HG03442 (cell line): ENCODE data around the gene TRIM5.
A peak's percentile ranks its signal among the peaks of the same experiment; 100 is the strongest.
"Not testable (repeated sequence)": the region's sequence is repeated elsewhere in the genome, so short reads cannot be mapped to it uniquely, and the experiment has no call there.

Experiments used
- ATAC-seq: cut with Tn5 transposase; IDR thresholded peaks from one replicate; pipeline ENCODE4 v1.9.1; 2021; ENCODE audit warnings: mild to moderate bottlenecking, moderate library complexity; ENCODE audit not compliant: unreplicated experiment

The TRIM5 gene, protein sequence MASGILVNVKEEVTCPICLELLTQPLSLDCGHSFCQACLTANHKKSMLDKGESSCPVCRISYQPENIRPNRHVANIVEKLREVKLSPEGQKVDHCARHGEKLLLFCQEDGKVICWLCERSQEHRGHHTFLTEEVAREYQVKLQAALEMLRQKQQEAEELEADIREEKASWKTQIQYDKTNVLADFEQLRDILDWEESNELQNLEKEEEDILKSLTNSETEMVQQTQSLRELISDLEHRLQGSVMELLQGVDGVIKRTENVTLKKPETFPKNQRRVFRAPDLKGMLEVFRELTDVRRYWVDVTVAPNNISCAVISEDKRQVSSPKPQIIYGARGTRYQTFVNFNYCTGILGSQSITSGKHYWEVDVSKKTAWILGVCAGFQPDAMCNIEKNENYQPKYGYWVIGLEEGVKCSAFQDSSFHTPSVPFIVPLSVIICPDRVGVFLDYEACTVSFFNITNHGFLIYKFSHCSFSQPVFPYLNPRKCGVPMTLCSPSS

DNA sequence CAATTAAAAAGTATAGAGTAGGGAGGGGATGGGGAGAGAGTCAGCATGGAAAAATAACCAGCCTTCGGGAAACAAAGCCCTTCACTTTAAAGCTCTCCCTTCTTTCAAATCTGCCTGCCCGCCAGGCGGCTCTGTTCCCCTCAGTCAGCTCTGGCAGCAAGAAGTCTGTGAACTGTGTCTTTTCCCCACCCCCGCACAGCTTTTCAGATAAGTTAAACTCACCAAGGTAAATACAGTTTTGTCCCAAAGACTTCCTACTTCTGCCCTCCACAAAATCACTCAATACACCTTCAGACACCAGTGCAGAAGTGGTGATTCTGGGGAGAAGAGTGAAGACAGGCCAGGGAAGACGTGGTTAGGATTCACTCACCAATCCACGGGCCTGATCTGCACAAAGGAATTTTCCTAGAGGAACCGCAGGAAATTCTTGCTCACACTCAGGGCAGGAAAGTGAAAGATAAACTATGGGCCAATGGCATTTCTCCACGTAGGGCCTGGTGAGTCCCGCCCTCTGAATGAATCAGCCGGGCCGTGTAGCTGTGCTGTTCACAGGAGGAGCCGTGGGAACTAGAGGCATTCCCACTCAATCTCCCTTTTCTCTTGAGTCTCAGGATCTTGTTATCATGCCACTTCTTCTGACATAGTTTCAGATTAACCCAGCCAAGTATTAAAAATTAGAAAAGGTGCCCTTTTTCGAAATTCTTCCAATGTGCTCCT lies at the start of gene TRIM5:
Gene TRIM5, minus strand, starts transcription at position 429 of the 717 bp plus-strand sequence. CDS start 4,897 bp downstream, outside the sequence.
- peak; percentile 74 for ATAC-seq

DNA sequence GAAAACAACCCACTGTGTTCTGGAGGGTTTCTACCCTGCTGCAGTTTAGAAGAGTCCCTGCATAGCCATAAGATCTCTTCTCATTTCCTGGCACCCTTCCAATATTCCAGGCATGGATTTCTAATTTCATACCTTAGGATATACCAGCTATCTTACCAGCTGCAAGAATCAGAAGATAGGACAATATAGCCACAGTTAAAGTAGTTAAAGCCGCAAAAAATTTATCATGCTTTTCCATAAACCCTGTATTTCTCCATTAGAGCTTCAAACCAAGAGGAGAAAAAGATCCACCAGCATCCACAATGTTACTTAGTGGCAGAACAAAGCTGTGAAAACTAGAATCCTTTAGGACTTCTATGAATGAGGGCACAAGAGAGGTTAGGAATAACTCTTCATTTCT lies 42.8 kb upstream of the TRIM5 start:
- no peak for ATAC-seq

DNA sequence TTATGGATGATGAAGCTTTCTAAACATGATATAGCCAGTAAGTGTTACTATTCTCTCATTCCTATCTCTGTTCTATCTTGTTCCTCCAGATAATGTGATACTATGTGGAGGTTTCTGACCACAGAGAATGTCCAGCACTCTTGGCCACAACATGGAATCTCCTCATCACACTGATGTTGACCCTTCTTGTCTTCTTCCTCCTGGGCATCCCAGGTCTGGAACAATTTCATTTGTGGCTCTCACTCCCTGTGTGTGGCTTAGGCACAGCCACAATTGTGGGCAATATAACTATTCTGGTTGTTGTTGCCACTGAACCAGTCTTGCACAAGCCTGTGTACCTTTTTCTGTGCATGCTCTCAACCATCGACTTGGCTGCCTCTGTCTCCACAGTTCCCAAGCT lies 41.5 kb upstream of the TRIM5 start:
- ATAC-seq: no peak

DNA sequence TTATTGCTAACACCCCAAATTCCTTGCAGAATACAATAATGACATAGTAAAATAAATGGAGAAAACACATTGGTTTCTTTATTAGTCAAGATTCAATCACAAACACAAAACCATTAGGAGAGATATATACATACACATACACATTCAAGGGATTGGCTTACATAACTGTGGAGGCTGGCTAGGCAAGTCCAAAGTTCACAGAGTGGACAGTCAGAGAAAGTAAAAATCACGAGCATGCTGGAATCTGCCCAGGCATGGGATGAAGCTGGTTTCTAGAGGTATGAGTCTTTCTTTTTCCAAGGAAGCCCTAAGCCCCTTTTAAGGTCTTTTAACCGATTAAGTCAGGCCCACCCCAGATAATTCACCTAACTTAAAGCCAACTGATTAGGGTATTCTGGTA lies 37.7 kb upstream of the TRIM5 start:
- ATAC-seq: no peak

DNA sequence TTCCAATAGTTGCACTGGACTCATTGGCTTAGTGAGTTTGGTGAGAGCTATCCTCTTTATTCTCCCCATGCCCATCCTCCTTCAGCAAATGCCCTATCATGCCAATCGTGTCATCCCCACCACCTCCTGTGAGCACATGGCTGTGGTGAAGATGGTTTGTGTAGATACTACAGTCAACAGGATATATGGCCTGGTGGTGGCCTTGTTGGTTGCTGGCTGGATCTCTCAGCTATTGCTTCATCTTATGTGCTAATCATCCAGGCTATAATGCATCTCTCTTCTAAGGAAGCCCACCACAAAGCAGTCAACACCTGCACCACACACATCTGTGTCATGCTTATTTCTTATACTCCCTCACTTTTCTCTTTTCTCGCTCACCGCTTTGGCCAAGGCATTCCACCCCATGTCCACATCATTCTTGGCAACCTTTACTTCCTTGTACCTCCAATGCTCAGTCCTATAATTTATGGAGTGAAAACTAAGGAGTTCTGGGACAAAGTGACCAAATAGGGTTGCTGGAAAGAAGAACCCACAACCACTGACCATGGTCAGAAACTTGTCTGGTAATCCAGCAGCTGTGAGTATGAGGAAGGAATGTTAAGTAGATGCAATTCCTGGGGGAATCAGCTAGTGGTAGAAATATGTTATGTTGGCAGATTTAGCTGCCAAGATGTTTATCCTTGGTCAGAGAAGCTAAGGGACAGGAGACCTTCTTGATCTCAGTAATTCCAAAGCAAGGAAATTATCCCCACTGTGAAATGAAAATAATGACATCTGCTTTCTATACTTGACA lies 35.0 kb upstream of the TRIM5 start:
- no peak for ATAC-seq

DNA sequence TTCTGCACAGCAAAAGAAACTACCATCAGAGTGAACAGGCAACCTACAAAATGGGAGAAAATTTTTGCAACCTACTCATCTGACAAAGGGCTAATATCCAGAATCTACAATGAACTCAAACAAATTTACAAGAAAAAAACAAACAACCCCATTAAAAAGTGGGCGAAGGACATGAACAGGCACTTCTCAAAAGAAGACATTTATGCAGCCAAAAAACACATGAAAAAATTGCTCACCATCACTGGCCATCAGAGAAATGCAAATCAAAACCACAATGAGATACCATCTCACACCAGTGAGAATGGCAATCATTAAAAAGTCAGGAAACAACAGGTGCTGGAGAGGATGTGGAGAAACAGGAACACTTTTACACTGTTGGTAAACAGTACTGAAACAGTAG lies 31.6 kb upstream of the TRIM5 start:
- not testable (repeated sequence) for ATAC-seq

DNA sequence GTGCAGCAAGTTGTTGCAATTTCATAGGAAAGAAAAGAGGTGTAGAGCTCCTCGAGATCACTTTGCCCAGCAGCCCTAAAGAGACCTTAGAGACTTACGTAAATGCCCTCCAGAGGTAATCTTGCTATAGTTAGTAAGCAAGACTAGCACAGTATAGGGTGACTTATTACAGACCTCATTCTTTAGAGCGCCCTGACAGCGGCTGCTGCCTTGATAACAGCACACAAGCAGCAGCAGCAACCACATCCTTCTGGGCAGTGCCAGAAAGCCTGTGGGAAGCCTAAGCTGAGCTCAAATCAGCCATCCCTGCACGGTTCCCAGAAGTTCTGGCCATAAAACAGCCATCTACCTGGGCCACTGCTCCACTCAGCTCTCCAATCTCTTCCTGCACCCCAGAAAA lies 28.8 kb upstream of the TRIM5 start:
- ATAC-seq: no peak

DNA sequence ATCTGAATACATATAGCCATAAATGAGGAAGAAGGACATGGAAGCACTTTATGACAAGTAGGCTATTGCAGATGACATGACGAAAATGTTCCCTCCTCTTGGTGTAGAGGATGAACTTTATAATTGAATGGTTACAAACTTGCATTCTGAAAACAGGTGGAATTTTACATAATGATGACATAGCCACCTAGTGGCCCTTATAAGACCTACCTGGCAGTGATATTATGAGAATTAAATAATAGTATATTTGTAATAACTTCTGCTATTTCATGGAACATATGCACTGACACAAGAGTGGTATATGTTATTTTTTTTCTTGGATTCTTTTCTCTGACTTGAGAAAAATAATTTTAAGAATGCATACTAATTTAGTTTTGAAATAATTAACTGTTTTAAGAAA lies 27.6 kb upstream of the TRIM5 start:
- ATAC-seq: no peak

DNA sequence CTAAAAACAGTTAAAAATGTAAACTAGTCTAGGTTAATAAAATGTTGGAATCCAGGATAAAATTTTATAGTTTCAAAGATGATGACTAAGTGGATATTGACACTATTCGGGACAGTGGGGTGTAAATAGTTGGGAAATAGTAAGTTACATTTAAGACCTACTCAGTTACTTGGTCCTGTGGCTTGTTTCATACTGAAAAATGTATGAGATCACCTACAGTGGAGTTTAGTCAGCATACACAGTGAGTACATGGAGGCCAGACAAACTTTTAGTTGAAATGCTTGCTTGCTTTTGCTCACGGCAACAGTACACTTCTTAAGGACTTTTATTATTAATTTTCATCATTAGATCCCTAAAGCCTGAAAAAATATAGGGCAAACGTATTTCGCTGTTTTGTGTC lies 20.8 kb upstream of the TRIM5 start:
- no peak for ATAC-seq

DNA sequence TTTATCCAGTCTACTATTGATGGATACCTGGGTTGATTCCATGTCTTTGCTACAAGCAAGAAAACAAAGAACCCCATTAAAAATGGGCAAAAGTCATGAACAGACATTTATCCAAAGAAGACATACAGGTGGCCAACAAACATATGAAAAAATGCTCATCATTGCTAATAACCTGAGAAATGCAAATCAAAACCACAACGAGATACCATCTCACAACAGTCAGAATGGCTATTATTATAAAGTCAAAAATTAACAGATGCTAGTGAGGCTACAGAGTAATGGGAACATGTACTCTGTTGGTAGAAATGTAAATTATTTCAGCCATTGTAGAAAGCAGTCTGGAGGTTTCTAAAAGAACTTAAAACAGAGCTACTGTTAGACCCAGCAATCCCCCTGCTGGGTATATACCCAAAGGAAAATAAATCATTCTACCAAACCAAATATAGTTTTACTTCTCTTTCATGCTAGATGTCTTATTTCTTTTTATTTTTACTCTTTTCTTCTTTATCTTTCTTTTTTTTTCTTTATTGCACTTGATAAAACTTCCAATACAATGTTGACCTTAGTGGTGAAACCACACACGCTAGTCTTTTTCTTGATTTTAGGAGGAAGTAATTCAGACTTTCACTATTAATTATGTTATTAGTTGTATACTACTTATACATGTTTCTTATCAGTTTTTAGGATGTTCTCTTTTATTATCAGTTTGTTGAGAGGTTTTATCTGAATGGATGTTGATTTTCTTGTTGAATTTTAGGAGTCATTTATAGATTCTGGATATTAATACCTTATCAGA lies 19.1 kb upstream of the TRIM5 start:
- ATAC-seq: peak; percentile 50

DNA sequence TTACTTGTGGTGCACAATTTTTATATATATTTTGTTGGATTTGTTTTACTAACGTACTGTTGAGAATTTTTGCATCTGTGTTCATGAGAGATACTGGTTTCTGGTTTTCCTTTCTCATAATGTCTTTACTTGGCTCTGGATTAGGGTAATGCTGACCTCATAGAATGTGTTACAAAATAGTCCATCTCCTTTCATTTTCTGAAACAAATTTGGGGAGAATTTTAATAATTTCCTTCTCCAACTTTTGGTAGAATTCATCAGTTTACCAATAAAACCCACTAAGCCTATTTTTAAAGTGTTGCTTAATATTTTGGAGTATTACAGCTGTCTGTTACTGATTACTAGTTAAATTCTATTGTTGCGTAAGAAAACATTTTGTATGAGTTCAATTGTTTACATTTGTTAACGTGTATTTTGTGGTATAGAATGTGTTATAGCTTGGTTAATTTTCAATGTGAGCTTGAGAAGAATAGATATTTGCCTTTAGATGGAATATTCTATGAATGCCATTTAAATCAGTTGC lies 16.2 kb upstream of the TRIM5 start:
- no peak for ATAC-seq

DNA sequence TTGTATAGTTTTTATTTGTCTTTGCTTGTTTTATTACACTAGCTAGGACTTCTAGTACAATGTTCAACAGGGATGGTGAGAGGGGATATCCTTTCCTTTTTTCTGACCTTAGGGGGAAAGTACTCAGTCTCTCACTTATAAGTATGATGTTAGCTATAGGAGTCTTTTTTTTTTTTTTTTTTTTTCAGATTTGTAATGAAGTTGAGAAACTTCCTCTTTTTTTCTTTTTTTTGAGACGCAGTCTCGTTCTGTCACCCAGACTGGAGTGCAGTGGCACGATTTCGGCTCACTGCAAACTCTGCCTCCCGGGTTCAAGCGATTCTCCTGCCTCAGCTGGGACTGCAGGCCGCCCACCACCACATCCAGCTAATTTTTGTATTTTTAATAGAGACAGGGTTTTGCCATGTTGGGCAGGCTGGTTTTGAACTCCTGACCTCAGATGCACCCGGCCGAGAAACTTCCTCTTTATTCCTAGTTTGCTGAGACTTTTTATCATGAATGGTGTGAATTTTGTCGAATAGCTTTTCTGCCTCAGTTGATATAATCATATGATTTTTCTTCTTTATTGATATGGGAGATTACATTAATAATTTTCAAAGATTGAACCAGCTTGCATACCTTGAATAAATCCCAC lies 15.7 kb upstream of the TRIM5 start:
- ATAC-seq: no peak

DNA sequence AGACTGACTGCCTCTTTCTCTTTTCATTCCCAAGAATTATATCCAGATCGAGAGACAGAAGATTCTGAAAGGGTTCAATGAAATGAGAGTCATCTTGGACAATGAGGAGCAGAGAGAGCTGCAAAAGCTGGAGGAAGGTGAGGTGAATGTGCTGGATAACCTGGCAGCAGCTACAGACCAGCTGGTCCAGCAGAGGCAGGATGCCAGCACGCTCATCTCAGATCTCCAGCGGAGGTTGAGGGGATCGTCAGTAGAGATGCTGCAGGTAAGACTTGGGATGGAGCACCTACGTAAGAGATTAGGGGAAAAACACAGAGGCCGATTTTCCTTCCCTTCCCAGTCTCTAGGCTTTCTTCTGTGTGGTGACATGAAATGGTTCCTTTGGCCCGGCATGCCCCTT lies 13.4 kb upstream of the TRIM5 start:
- no peak for ATAC-seq

DNA sequence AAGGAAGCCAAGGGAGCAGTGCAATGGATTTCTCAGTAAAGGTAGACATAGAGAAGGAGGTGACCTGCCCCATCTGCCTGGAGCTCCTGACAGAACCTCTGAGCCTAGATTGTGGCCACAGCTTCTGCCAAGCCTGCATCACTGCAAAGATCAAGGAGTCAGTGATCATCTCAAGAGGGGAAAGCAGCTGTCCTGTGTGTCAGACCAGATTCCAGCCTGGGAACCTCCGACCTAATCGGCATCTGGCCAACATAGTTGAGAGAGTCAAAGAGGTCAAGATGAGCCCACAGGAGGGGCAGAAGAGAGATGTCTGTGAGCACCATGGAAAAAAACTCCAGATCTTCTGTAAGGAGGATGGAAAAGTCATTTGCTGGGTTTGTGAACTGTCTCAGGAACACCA lies 11.3 kb upstream of the TRIM5 start:
- no peak for ATAC-seq

DNA sequence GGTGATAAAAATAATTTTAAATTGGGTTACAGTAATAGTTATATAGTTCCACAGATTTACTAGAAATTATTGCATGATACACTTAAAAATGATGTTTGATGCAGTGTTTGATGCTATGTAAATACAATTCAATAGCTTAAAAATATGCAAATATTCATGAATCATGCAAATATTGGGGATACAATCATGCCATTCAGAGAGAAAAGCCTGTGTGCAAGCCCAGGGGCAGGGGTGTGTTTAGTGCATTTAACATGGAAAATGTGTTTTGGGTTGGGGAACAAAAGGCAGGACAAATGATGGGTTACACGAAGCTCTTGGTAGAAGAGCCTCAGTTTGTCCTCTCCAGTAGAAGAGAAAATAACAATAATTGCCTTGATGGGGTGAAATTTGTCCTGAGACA lies 10.7 kb upstream of the TRIM5 start:
- no peak for ATAC-seq

DNA sequence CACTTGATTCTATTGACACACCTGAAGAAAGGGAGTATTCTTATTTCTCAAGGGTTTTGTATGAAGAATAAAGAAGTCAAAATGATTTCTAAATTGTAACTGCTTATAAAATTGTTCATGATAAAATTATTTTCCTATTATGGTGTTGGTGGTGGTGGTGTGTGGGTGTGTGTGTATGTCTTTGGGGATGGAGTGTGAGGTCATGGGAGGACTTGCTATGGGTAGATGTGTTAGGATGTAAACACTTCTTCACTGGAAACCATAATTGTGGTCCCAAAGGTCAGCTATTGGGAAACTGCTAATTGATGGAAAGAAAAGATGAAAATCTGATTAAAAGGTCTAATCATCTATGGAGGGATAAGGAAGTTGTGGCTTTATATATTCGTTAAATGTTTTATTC lies 9.8 kb upstream of the TRIM5 start:
- ATAC-seq: no peak

DNA sequence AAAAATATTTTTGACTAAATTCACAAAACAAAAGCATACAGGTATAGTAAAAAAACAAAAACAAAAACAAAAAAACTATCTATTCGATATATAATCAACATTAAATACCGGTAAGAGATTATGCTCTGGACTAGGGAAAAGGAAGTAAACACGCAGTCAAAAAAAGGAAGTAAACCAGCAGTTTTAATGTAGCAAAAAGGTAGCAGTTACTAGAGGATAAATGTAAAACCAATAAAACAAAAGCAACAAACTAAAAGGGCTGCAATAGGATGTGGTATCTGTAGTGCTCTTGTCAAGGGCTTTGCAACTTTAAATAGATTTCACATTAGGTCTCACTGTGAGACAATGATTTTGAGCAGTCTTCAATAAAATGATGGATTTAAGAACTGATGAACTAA lies 7.1 kb upstream of the TRIM5 start:
- ATAC-seq: no peak

DNA sequence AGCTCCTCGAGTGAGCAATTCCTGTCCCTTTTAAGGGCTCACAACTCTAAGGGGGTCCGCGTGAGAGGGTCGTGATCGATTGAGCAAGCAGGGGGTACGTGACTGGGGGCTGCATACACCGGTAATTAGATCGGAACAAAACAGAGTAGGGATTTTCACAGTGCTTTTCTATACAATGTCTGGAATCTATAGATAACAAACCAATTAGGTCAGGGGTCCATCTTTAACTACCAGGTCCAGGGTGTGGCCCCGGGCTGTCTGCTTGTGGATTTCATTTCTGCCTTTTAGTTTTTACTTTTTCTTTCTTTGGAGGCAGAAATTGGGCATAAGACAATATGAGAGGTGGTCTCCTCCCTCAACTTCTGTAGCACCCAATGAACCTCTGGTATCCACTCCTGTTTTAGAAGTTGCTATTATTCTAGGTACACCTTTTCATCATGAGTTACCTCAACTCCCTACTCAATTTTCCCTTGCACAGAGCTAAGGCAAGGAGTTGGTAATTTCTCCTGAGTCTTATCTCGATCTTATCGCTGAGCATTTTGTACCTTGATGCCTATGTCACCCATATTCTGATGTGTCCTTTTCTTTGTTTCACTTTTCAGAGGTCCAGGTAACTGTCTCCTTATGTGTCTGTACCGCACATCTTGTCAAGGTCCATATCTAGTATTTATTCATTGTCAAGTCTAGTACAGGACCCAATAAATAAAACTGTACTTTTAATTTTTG lies 6.5 kb upstream of the TRIM5 start:
- ATAC-seq: not testable (repeated sequence)

DNA sequence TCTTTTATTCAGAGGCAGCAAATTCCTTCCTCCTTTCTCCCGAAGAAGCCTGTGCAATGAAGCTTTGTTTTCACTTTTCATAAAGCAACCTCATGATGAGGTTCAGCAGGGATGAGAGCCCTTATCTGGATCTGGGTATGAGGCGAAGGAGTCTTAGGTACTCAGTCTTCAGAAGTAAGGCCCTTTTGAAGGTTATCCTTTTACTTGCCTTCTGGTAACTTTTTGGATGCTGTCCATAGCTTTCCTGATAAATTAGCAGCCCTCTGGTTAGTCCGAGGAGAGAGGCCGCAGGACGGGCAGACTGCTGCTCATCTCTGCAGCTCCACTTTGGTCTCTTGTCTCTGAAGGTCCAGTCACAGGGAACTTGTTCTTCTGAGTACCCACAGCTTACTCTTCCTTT lies 5.9 kb upstream of the TRIM5 start:
- no peak for ATAC-seq
